ENCODE measurements around the gene BIRC3.

Gene BIRC3

DNA sequence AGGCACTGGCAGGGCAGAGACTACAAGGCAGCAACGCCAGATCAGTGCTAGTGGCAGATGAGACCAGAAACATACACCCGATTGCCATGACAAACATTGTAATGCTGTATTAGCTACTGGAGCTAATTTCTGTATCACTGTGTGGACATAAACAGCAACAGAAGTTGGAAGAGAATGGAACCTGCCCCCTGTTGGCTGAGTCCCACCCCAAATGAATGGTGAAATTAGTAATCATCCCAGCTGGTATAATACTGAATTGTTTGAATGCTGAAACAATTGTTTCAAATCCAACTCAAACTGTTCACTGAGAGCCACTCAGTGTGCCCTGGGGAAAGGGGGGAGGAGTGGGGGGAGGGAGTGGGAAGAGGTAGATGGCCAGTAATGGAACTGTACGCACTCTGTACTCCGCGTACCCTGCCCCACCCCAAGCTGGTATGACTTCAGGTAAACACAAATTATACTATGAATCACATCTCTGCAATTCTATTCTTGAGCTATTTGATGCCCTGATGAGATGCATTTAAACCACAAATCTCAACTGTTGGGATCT is 11.2 kb upstream of the BIRC3 start:
- TF ChIP-seq, protein P1, sequence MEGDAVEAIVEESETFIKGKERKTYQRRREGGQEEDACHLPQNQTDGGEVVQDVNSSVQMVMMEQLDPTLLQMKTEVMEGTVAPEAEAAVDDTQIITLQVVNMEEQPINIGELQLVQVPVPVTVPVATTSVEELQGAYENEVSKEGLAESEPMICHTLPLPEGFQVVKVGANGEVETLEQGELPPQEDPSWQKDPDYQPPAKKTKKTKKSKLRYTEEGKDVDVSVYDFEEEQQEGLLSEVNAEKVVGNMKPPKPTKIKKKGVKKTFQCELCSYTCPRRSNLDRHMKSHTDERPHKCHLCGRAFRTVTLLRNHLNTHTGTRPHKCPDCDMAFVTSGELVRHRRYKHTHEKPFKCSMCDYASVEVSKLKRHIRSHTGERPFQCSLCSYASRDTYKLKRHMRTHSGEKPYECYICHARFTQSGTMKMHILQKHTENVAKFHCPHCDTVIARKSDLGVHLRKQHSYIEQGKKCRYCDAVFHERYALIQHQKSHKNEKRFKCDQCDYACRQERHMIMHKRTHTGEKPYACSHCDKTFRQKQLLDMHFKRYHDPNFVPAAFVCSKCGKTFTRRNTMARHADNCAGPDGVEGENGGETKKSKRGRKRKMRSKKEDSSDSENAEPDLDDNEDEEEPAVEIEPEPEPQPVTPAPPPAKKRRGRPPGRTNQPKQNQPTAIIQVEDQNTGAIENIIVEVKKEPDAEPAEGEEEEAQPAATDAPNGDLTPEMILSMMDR (IDR thresholded peaks at IDR 0.05; ENCODE audit: low read length): peak; percentile 51
- TF ChIP-seq EZH2 (IDR thresholded peaks at IDR 0.05; ENCODE audit: borderline replicate concordance, low read length): no peak
- Histone ChIP-seq H3K9ac (ENCODE audit: low read length) (peak overlapping the region; percentile 52), H3K4me1 (ENCODE audit: insufficient read depth, low read length, severe bottlenecking) (peaks cover 45% of the 10 kb centered on the region), H3K27ac (ENCODE audit: low read depth, low read length, poor library complexity, severe bottlenecking) (peak overlapping the region; percentile 96), H3K9me3 (ENCODE audit: low read length) (peaks cover 12% of the 10 kb centered on the region), H3K79me2 (ENCODE audit: insufficient read depth, low read length) (no peaks in the 10 kb centered on the region), H3K27me3 (ENCODE audit: insufficient read depth, low read length) (no peaks in the 10 kb centered on the region), H3K9me2 (ENCODE audit: low read depth, low read length) (no peaks in the 10 kb centered on the region), H3K4me3 (ENCODE audit: low read depth, low read length, poor library complexity, severe bottlenecking) (peak overlapping the region; percentile 31), H3K4me2 (ENCODE audit: low read length) (peak overlapping the region; percentile 66), H2AFZ (ENCODE audit: low read length) (peak overlapping the region; percentile 86), H3K36me3 (ENCODE audit: insufficient read depth, low read length) (no peaks in the 10 kb centered on the region), H4K20me1 (ENCODE audit: insufficient read depth, low read length) (no peaks in the 10 kb centered on the region), H3F3A (ENCODE audit: insufficient read depth, low read length) (no peaks in the 10 kb centered on the region)

DNA sequence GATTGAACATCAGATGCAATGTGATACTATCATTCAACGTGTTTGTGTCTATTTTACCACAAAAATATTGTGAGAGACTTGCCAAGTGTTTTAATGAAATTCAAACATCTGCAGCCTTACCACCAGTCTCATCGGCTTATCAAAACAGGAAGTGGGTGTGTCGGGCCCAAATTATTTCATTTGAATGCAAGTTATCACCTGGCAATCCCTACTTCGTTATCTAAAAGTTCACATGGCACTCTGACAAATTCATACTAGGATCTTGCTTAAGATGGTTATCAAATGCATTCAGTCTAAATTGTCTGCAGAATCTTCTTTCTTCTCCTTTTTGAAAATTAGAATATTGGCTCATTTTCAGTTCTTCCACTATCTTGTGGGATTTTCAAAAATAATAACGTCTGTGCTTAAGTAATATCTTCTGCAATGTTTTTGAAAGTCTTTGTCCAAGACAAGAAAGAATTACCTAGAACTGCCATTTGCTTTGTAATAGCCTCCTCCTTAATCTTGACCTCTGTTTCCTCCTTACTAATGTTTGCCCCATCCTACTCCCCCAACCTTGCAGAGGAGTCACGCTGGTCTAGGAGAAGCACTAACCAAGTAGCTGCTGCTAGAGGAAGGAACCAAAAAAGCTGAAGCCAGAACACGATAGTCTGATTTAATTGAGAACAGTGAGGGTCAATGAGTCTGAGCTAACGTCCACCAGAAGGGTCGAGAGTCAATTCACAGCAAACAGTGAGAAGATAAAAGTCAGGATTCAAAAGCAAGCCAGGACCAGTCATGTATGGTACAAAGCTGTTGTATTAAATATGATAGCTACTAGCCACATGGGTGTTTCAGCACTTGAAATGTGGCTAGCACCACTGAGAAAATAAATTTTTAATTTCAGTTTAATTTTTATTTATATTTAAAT is 10.2 kb upstream of the BIRC3 start:
- no peaks in the 10 kb centered on the region for H4K20me1 ChIP-seq (ENCODE audit: insufficient read depth, low read length)
- no peaks in the 10 kb centered on the region for H3K36me3 ChIP-seq (ENCODE audit: insufficient read depth, low read length)
- TF ChIP-seq, protein P1 (IDR thresholded peaks at IDR 0.05; ENCODE audit: low read length): no peak
- TF ChIP-seq EZH2 (IDR thresholded peaks at IDR 0.05; ENCODE audit: borderline replicate concordance, low read length): no peak
- no peaks in the 10 kb centered on the region for H3K9me2 ChIP-seq (ENCODE audit: low read depth, low read length)
- peaks cover 43% of the 10 kb centered on the region for H3K4me1 ChIP-seq (ENCODE audit: insufficient read depth, low read length, severe bottlenecking)
- peaks cover 12% of the 10 kb centered on the region for H3K9me3 ChIP-seq (ENCODE audit: low read length)
- H2AFZ ChIP-seq (ENCODE audit: low read length): peak overlapping the region; percentile 12; the same call in 1 of the 2 replicates
- no peaks in the 10 kb centered on the region for H3F3A ChIP-seq (ENCODE audit: insufficient read depth, low read length)
- no peaks in the 10 kb centered on the region for H3K27me3 ChIP-seq (ENCODE audit: insufficient read depth, low read length)
- no peaks in the 10 kb centered on the region for H3K79me2 ChIP-seq (ENCODE audit: insufficient read depth, low read length)
- H3K27ac ChIP-seq (ENCODE audit: low read depth, low read length, poor library complexity, severe bottlenecking): peak overlapping the region; percentile 96
- peak overlapping the region; percentile 31 for H3K4me3 ChIP-seq (ENCODE audit: low read depth, low read length, poor library complexity, severe bottlenecking)
- peak overlapping the region; percentile 52 for H3K9ac ChIP-seq (ENCODE audit: low read length)
- H3K4me2 ChIP-seq (ENCODE audit: low read length): peak overlapping the region; percentile 66

DNA sequence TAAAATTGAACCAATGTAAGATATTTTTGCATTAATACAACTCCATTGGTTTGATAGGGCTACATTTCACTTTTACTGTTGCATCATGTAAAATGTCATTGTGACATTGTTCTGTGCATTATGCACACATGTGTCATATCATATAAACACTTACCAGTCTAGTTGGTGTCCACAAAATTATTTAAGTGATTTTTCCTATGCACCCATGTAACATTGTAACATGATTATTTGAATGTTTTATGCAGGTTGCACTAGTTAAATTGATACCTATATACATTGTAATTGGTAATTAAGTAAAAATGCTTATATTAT is 9.6 kb upstream of the BIRC3 start:
- no peaks in the 10 kb centered on the region for H3F3A ChIP-seq (ENCODE audit: insufficient read depth, low read length)
- H3K9me3 ChIP-seq (ENCODE audit: low read length): peaks cover 6% of the 10 kb centered on the region; the same call in 1 of the 2 replicates
- no peak overlapping the region for H2AFZ ChIP-seq (ENCODE audit: low read length)
- H3K27me3 ChIP-seq (ENCODE audit: insufficient read depth, low read length): no peaks in the 10 kb centered on the region
- H3K4me2 ChIP-seq (ENCODE audit: low read length): peak overlapping the region; percentile 66; the same call in 1 of the 2 replicates
- H3K4me1 ChIP-seq (ENCODE audit: insufficient read depth, low read length, severe bottlenecking): peaks cover 44% of the 10 kb centered on the region
- H4K20me1 ChIP-seq (ENCODE audit: insufficient read depth, low read length): no peaks in the 10 kb centered on the region
- peak overlapping the region; percentile 20 for H3K9ac ChIP-seq (ENCODE audit: low read length)
- no peaks in the 10 kb centered on the region for H3K36me3 ChIP-seq (ENCODE audit: insufficient read depth, low read length)
- H3K4me3 ChIP-seq (ENCODE audit: low read depth, low read length, poor library complexity, severe bottlenecking): no peak overlapping the region
- H3K9me2 ChIP-seq (ENCODE audit: low read depth, low read length): no peaks in the 10 kb centered on the region
- H3K27ac ChIP-seq (ENCODE audit: low read depth, low read length, poor library complexity, severe bottlenecking): peak overlapping the region; percentile 96
- H3K79me2 ChIP-seq (ENCODE audit: insufficient read depth, low read length): no peaks in the 10 kb centered on the region
- no peak for TF ChIP-seq EZH2 (IDR thresholded peaks at IDR 0.05; ENCODE audit: borderline replicate concordance, low read length)
- TF ChIP-seq, protein P1 (IDR thresholded peaks at IDR 0.05; ENCODE audit: low read length): no peak

Data from OCI-LY1 (cell line).